Fibroblast of mammary gland (primary cell): ENCODE results near the gene KRTAP22-1.

Source experiments
- DNase-seq: peaks from one replicate; pipeline ENCODE4 v3.0.0-alpha.2; 2010; ENCODE audit warnings: low read depth
- H3K4me3 ChIP-seq: 2 replicates; pipeline ENCODE4 v1.5.1; 2011; ENCODE audit warnings: low read depth, mild to moderate bottlenecking, low read length, moderate library complexity; ENCODE audit not compliant: control insufficient read depth
- CTCF ChIP-seq: conservative IDR thresholded peaks from 2 replicates; pipeline ENCODE4 v1.5.1; 2011; ENCODE audit warnings: low read depth, low read length, inconsistent platforms; ENCODE audit not compliant: control insufficient read depth, insufficient read depth

Gene KRTAP22-1

GRCh38 chr21:30600787-30601186, at the start of gene KRTAP22-1:
Gene KRTAP22-1, plus strand, starts transcription at chr21:30601087.
- no peak for DNase-seq
- no peak within 1 kb of the TSS for H3K4me3 ChIP-seq
- TF ChIP-seq CTCF: no peak

GRCh38 chr21:30552782-30553181, 48.1 kb upstream of the KRTAP22-1 start:
- no peak for TF ChIP-seq CTCF
- no peak for DNase-seq
- no peak overlapping the region for H3K4me3 ChIP-seq

- no peak for DNase-seq
- no peak overlapping the region for H3K4me3 ChIP-seq
- TF ChIP-seq CTCF: no peak
These were observed 45.8 kb upstream of the KRTAP22-1 start for GRCh38 chr21:30555095-30555494.

GRCh38 chr21:30561264-30561895, 39.5 kb upstream of the KRTAP22-1 start, which contains the start of gene KRTAP19-7:
Gene KRTAP19-7, minus strand, starts transcription at chr21:30561314. Its CDS starts 25 bp downstream, at chr21:30561289.
- TF ChIP-seq CTCF: no peak
- DNase-seq: no peak
- H3K4me3 ChIP-seq: no peak within 1 kb of the TSS

GRCh38 chr21:30561957-30562356, 38.9 kb upstream of the KRTAP22-1 start:
- TF ChIP-seq CTCF: no peak
- H3K4me3 ChIP-seq: no peak overlapping the region
- no peak for DNase-seq

GRCh38 chr21:30563072-30563471, 37.8 kb upstream of the KRTAP22-1 start:
- no peak for DNase-seq
- TF ChIP-seq CTCF: no peak

More at GRCh38 chr21:30563072-30563471, 37.8 kb upstream of the KRTAP22-1 start:
- no peak overlapping the region for H3K4me3 ChIP-seq
